ENCODE measurements around the gene LY6G6C. TPM values are rescaled to one million over a fixed set of nuclear protein-coding genes. Genes with fewer than 3 reads are reported as not detected.
A peak's percentile ranks its signal among the peaks of the same experiment; 100 is the strongest.

The LY6G6C gene
- total and polyA plus RNA-seq, 2 of the 13 experiments (the other 11 are each of a cell fraction or from before 2014, with no cell fraction given), result 0.15 TPM; not detected in 1

GRCh38 chr6:31729515-31729978, 8.0 kb upstream of the LY6G6C start (continued):
- TF ChIP-seq HOXA7 (CRISPR knock-in tag; IDR thresholded peaks at IDR 0.05), result no peak
- TF ChIP-seq ARNT (IDR thresholded peaks at IDR 0.05), result no peak
- TF ChIP-seq KDM5A (IDR thresholded peaks at IDR 0.05; ENCODE audit: borderline replicate concordance, low read length), result peak; percentile 74; the same call in 1 of the 2 replicates
- no peak for TF ChIP-seq ZNF674 (CRISPR knock-in tag; IDR thresholded peaks at IDR 0.05; ENCODE audit: low read depth)
- no peak; the same call in 1 of the 2 replicates for TF ChIP-seq MXD3 (CRISPR knock-in tag; IDR thresholded peaks at IDR 0.05)
- TF ChIP-seq TBX3 (IDR thresholded peaks at IDR 0.05; ENCODE audit: borderline replicate concordance), result no peak
- TF ChIP-seq BATF2 (CRISPR knock-in tag; IDR thresholded peaks at IDR 0.05), result no peak
- TF ChIP-seq ZNF383 (CRISPR knock-in tag; IDR thresholded peaks at IDR 0.05; ENCODE audit: borderline replicate concordance), result no peak
- no peak for TF ChIP-seq ZNF619 (CRISPR knock-in tag; IDR thresholded peaks at IDR 0.05)
- TF ChIP-seq BRCA1 (CRISPR knock-in tag; IDR thresholded peaks at IDR 0.05), result peak; percentile 85; the same call in 1 of the 2 replicates
- no peak for TF ChIP-seq AKNA (CRISPR knock-in tag; IDR thresholded peaks at IDR 0.05; ENCODE audit: borderline replicate concordance)
- TF ChIP-seq ZNF20 (CRISPR knock-in tag; IDR thresholded peaks at IDR 0.05), result no peak
- TF ChIP-seq RBM22 (optimal IDR thresholded peaks at IDR 0.05; ENCODE audit: low read length), result no peak
- no peak for TF ChIP-seq ESRRA (CRISPR knock-in tag; IDR thresholded peaks at IDR 0.05; ENCODE audit: low read depth)
- TF ChIP-seq ATAD3A (CRISPR knock-in tag; IDR thresholded peaks at IDR 0.05), result no peak
- no peak for TF ChIP-seq SIX1 (CRISPR knock-in tag; IDR thresholded peaks at IDR 0.05; ENCODE audit: borderline replicate concordance)
- no peak for TF ChIP-seq MATR3 (CRISPR knock-in tag; IDR thresholded peaks at IDR 0.05)
- TF ChIP-seq RFXAP (CRISPR knock-in tag; IDR thresholded peaks at IDR 0.05; ENCODE audit: borderline replicate concordance), result peak; percentile 75; the same call in 1 of the 2 replicates
- TF ChIP-seq HNRNPK (IDR thresholded peaks at IDR 0.05; ENCODE audit: low read depth, low read length, poor library complexity, severe bottlenecking), result no peak
- TF ChIP-seq MEIS2 (CRISPR knock-in tag; IDR thresholded peaks at IDR 0.05), result peak; percentile 35
- TF ChIP-seq ZNF382 (CRISPR knock-in tag; IDR thresholded peaks at IDR 0.05; ENCODE audit: borderline replicate concordance), result no peak
- TF ChIP-seq ZNF605 (CRISPR knock-in tag; IDR thresholded peaks at IDR 0.05), result peak; percentile 91
- no peak for TF ChIP-seq ATRX (CRISPR knock-in tag; IDR thresholded peaks at IDR 0.05; ENCODE audit: borderline replicate concordance)
- TF ChIP-seq IKZF5 (CRISPR knock-in tag; IDR thresholded peaks at IDR 0.05), result peak; percentile 55
- peak in 1 of 2 experiments; percentile 98; a peak in 2 of 4 replicates for TF ChIP-seq KLF16 (CRISPR knock-in tag; IDR thresholded peaks at IDR 0.05)

All from HepG2 (cell line).